Retina (tissue), 1 donor: ENCODE measurements around the gene CD101.

Source experiments
- DNase-seq: peaks from one replicate; pipeline ENCODE4 v3.0.0-alpha.2; 2016

CD101 gene

DNA sequence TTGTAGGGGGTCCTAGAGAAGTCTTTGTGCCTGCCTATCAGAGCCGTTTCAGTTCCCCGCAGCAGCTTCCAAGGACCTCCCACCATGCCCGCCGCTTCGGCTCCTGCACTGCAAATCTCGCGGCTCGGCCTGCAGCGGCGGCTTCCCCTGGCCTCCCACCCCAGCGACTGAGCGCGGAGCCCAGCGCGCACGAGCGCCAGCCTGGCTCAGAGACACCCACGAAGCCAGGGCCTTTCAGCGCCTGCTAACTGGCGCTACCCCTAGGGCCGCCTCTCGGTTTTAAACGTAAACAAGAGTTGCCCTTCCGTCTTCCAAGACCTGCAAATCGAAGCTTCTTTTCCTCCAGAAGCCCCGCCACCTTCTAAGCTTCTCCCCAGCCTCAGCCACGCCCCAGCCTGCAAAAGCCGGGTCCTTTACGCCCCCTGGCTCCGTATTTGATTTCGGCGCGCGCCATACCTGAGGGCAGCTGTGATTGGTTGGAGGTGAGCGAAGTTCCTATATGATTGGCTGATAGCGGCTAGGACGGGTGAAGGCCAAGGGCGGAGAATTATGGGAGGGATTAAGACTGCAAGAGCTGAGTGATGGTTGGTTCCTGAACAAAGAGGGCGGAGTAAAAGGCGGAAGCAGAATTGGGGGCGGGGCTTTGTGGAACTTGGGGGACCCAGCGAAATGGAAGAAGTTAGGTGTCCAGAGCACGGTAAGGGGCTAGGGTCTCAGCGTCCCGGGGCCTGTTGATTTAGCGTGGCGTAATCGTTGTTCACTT, 58.3 kb downstream of the CD101 start, which contains the start of gene TTF2:
TSS of gene TTF2 (plus strand) at position 649 of the 763 bp plus-strand sequence. CDS start at position 670, 21 bp downstream.
- DNase-seq = peak; percentile 97

DNA sequence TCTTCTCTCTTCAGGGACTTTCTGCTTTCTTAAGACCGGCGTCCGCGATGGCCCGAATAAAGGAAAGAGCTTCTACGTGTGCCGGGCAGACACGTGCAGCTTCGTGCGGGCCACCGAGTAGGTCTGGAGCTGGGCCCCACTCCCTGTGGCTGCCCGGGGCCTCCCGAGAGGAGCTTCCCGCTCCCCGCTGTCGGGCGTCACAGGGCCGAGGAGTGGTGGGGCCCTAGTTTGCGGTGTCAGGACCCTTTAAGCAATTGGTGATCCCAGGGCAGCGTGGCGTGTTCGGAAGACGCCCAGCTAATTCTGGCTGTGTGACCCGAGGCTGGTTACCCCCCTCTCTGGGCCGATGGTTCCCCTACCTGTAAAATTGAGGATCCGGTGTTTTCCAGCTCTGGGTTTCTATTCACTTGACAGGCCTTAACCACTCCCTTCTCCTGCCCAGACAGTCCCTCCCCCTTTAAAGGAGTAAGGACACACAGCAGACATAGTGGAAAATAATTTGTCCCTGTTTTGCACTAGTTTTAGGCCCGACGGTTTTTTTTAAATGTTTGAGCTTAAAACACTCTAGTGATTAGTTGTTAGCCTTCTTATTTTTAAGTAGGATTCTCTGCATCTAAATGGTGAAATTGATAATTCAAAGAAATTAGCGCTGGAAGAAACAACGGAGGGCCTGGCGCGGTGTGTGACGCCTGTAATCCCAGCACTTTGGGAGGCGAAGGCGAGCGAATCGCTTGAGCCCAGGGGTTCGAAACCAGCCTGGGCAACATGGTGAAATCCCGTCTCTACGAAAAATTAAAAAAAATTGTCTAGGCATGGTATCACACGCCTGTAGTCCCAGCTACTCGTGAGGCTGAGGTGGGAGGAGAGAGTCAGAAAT, 59.1 kb downstream of the CD101 start:
- no peak for DNase-seq

DNA sequence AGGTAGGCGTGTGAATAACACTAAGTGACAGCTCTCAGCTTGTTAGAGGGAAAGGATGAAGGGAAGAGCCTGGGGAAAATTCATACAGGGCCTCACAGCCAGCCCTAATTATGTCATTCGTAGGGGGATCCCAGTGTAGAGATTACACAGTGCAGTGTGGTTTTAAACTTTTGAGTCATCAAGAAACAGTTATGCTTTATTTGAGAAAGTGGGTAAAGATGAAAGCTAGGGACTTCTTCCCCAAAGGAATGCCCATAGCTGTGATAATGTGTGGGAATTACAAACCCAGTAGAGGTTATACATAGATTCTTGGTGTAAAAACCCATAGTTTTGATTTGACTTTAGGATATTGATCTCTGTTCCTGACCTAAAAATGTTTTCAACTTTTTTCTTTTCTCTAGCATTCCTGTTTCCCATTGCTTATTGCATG, 60.4 kb downstream of the CD101 start:
- DNase-seq = no peak

DNA sequence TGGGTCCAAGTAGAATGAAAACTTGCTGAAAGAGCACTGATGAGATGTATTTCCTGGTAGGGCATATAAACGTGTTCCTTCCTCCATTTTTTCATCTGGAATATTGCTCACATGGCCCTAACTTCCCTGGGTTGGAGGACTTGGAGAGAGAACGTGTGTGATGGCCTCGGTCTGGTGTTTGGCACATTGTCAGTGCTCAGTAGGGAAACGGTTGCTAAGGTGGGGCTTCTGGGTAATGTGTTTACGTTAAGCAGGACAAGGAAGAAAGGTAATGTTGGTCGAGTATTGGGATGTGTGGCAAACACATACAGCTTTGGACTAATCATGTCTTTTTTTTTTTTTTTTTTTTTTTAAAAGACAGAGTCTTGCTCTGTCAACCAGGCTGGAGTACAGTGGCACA, 64.8 kb downstream of the CD101 start:
- no peak for DNase-seq

DNA sequence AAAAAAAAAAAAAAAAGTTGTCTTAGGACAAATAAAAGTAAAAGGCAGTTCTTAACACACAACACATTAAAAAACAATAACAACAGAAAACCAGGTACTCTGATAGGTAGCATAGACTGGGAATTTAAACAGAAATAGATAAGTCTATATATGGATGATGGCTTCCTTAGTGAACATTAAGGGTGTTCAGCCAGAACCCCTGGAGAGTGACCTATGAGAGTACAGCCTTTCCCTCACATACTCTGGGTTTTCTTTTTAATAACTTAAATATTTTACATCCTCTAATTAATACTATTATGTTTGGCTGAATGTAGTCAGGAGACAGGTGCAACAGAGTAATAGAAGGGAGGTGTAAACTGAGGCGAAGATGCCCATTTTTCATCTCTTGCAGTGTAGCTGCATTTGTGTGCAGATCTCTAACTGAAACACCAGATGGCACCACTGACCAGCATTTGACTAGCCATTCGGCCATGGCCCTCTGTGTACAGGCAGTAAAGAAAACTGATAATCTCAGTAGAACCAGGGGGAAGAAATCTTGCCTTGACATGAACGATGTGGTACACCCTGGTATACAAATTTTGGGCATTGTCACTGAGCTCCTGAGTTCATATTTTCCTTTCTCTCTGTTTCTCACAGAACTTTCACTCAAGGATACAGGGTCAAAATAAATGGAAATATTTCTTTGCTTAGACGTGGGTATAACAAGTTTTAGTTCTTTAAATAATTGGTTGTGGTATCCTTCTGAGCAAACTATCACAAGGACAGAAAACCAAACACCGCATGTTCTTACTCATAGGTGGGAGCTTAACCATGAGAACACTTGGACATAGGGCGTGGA, 66.2 kb downstream of the CD101 start:
- peak; percentile 68 for DNase-seq

DNA sequence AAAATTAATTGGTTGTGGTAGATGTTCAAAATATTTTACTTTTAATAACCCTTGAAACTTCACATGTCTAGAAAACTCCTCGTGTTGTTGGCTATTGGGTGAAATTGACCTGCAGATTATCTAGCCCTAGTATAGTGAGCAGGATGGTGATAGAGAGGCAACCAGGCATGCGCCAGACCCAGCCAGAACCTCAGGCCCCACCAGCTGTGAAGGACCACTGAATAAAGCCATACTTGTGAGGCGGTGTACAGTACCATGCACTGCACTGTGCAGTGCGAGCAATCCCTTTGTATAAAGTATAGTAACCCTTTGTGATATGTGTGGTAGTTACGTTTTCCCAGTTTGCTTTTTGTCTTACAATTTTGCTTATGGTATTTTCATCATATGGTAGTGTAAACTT, 67.0 kb downstream of the CD101 start:
- no peak for DNase-seq

DNA sequence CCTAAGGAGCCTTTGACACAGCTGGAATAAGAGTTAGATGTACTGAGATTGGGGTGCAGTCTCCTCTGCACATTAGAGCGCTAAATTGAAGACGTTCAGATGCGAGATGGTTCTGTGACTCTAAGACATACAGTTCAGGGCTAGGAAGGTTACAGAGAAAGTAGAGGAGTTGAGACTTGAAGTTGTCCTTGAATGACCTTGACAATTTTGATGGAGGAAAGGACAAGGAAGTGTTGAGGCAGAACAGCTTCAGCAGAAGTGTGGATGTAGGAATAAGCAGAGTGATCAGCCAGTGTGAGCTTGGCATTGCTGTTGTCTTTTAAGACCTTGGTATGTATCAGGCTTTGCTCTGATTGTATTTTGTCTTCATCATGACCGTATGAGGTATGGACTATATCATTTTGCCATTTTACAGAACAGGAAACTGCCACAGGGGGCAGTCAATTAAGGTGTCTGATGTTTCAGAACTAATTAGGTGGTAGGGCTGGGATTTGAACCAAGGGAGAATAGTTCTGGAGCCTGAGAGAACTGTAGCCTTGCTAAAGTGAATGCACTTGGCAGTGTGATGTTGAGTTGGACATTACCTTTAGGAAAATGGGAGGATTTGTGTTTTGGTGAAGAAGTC, 67.8 kb downstream of the CD101 start:
- DNase-seq = no peak

DNA sequence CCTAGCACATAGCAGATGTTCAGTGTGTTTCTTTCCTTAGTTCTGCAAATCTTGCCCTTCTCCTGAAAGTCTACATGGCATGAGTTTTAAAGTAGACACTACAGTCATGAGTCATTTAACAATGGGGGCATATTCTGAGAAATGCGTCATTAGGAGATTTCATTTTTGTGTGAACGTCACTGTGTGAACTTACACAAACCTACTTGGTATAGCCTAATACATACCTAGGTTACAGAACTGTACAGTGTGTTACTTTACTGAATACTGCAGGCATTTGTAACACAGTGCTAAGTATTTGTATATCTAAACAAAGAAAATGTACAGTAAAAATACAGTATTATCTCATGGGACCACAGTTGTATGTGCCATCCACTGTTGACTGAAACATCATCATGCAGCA, 68.6 kb downstream of the CD101 start:
- DNase-seq = no peak

DNA sequence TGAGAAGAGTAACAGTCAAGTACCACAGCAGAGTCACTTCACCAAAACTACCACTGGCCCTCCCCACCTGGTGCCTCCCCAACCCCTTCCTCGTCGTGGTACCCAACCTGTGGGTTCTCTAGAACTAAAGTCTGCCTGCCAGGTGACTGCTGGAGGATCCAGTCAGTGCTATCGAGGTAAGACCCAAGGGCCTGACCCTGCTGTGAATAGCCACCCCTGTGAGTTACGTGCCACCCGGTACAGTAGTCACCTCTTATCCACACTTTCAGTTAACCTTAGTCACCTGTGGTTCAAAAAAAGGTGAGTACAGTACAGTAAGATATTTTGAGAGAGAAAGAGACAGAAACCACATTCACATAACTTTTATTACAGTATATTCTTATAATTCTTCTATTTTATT, 75.1 kb downstream of the CD101 start:
- no peak for DNase-seq

DNA sequence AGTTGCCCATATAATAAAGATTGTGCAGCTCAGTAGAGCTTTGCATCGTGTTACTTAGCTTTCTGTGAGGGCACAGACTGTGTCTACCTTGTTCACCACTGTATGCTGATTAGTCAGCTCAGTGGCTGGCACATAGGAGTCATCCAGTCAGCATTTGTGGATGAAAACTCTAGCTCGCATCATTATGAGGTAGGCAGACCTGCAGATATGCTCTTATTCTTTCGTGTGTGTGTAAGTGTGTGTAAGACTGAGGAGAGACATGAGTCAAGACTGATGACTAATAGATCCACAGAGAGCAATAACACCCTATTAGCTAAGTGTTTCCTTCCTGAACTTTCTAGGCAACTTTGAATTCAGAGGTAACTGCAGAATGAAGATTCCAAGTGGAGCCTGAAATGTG, 75.7 kb downstream of the CD101 start:
- no peak for DNase-seq

DNA sequence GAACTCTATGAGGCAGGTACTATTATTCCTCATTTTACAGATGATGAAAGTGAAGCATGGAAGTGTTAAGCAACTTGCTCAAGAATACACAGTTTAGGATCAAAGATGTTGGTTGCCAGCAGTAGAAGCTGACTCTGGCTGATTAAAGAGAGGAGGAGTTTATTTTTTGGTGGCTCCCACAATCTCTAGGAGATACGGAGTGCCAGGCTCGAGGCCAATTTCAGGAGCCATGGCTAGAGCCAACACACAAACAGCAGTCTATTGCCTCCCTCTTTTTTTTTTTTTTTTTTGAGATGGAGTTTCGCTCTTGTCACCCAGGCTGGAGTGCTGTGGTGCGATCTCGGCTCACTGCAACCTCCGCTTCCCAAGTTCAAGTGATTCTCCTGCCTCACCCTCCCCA, 78.2 kb downstream of the CD101 start:
- DNase-seq = no peak

DNA sequence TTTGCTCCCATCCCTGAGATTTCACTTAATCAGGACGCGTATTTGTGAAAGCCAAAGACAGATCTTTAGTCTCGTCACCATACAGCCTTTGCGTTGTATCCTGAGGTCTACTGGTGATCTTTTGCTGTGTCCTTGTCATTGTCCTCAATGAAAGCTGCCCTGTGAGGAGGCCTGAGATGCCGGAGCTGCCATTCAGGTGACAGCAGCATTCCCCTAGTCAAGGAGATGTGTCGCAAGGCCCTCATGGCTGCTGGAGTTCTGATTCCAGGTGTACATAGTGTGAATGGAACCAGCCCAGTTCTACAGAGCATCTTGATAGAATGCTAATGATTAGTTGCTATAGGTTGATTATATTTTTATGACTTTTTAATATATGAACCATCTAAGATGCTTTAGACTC, 82.7 kb downstream of the CD101 start:
- DNase-seq = no peak
